HG02840 (cell line): Measurements from ENCODE around the gene RPP25L.

Experiments used
- ATAC-seq: cut with Tn5 transposase; IDR thresholded peaks from one replicate; pipeline ENCODE4 v1.9.1; 2021; ENCODE audit warnings: mild to moderate bottlenecking, moderate library complexity, moderate number of reproducible peaks; ENCODE audit not compliant: unreplicated experiment, low FRiP score

Gene RPP25L

DNA sequence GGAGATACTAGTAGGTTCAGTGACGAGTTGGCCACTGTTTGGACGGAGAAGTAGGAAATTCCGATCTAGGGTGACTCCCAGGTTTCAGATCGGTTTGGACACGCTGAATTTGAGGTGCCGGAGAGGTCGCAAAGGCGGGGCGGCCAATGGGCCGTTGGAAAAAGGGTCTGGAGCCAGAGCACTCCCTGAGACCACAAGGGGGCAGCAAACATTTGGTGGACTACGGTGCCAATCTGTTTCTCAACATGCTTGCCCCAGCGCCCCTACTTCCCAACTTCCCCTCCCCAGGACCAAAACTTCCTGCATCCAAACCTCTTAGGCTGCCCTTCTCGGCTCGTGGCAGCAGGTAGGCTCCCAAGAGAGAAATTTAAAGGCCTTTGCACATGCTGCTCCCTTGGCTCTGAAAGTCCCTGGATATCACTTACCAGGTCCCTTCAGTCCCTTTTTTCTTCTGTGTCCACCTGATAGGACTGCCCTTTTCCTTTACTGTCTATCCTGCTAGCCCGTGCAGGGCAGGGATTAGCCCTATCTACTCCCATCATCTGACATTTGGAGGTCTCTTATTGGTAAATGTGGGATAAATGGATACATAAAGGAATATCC lies 992 bp upstream of the RPP25L start:
- no peak for ATAC-seq

DNA sequence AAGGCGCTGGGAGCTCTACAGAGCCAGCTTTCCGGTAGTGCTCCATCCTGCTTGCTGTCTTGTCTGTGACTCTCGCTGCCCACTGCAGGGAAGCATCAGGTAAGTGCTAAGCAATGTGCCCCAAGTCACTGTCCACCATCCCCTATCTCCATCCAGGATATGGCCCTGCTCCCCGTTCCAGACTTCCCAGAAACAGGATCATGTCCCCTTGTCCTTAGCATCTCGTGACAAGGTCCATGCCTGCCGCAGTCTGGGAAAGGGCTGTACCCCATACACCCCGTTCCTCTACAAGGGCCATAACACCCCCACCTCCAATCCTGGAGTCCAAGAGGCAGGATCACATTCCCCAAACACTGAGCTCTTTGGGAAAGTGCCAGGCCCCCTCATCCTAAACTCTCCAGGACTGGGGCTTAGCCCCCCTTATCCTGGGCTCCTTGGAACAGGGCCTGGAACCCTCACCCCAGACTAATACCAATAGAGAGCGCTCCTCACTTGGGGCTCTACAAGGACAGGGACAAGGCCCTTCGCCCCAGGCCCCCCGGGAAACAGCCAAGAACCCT lies 566 bp downstream of the RPP25L start:
- ATAC-seq, result no peak

DNA sequence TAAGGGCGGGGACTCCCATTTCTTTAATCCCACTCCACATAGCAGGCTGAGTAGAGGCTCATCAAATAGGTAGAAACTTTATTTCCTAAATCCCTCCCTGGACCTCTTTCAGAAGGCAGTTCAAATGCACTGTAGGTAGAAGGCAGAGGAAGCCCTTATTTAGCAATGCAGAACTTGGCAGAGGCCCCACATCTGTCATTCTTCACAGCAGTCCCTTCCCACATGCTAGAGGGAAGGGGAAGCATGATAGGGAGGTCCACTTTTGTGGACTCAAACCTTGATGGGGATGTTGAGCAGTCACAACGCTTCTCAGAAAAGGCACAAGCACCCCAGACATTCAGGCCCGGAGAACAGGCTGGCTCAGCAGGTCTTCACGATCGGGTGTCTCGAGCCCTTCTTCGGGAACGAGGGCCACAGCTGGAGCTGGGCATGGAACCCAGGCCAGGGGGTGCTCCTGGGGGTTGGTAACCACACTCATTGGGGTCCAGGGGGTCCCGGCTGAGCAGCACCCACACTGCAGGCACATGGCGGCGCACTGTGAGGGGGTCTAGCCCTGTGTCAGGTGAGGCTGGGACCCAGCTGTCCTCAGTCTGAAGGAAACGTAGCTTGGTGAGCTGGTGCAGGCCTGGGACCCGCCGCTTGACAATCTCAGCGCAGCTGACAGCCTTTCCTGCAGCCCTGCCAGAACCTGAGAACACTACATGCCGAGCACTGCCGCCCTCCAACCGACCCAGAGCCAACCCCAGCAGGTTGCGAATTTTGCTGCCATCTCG lies 1.3 kb downstream of the RPP25L start:
- ATAC-seq, result no peak

DNA sequence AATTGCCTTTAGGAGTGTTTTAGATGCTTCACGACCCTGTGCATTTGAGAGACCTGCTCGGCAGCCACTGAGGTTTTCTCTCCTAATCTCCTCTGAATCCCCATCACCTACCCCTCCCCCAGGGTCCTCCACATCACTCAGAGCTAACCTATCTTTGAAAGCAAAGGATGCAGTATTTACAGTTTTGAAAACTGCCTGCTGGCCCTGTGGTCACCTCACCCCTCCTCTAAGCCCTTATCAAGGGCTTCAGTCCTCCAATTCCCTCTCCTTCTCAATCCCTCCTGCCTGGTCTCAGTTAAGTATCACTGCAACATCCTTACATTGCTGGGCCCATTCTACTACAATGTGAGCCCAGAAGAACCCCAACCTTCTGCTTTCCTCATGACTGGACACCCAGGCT lies 4.6 kb downstream of the RPP25L start:
- ATAC-seq, result no peak

DNA sequence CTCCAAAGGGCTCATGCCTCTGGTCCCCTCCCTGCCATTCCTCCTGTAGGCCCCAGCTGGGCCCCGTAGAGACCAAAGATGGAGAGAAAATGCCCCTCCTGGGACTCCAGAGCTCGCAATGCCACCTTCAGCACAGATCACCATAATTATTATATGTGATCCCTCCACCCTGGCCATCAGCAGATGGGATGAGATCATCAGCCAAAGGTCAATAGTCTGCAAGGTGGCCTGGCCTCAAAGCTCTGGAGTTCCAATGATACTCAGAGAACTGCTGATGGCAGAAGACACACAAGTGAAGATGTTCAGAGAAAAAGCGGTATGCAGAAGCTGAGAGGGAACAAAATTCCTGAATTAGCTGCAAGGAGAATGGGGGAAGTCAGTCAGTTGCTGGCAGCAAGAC lies 5.0 kb downstream of the RPP25L start:
- ATAC-seq, result no peak

DNA sequence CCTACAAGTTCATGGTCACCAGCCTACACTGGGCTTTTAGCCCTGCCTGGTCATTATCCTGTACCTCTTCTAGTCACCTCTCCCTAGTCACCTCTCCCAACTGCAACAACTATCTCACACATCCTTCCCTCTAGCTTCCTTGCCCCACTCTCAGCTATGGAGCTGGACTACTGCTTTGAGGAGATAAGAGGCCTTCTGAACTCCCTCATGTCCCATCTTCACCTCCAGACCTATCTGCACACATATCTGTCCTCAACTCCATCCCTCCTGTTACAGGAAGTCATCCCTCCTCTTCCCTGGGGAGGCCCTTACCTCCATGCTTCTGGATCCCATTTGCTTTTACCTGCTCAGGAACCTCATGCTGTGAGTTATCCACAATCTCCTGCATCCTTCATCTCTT lies 5.7 kb downstream of the RPP25L start:
- ATAC-seq, result no peak

DNA sequence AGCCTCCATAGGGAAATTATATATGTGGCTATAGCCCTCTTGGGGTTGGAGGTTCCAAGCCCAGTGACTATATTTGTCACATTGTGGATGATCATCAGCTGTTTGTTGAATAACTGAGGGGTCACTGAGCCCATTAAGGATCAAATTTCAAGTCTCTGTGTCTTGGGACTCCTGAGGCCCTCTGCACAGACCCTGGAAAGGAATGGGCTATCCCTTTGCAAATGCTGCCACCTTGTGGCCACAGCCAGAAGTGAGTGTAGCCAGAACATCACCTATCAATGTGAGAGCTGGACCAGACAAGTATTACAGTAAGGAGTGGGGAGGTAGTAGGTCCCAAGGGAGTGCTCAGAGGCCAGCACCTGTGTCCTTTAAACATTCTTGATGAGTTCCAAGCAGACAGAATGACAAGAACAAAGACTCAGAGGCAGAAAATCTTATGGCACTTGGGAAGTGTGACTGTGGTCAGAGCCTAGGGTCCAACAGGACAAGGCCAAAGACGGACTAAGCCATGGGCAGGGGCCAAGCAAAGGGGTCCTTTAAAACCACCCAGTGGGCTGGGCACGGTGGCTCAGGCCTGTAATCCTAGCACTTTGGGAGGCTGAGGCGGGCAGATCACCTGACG lies 8.2 kb downstream of the RPP25L start:
- no peak for ATAC-seq

DNA sequence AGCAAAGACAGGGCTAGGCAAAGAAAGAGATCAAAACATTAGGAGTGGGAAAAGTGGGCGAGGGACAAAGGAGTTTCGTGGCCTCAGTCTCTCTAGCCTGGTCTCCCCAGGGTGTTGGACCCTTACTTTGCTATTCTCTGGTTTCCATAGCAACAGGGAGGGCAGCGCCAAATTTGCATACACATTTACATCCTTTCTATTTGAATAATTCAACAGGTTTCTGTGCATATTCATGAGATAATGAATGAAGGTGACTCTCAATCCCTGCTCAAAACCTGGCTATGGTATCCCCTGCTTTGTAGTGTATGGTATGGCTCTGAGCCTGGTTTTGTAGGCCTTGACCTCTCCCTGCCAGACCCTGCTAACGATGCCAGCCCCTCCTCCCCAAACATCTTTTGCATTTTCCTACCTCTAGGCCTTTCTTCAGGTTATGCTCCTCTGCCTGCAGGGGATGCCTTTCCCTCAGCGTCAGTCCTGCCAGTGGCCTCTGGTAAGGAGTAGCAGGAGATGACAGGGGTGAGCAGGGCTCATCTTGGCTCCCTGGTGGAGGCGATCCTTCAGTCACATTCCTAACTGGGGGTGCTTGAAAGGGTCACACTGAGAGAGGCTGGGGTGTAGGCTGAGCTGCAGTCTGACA lies 9.8 kb downstream of the RPP25L start:
- no peak for ATAC-seq

DNA sequence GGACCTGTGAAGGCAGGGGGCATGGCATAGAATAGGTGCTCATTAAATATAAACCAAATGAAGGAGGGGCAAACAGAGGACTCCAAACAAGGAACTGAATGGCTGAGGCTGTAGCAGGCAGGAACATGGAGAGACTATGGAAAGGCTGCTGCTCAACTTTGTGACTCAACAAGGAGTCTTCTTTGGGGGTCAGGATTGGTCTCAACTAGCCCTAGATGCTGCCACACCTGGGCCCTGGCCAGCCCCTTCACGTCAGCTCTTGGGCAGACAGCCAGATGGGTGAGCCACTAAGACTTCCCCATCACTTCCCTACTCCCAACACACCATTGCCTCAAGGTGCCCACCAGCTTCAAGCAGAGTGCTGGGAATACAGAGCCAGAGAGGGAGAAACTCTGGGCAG lies 11.0 kb downstream of the RPP25L start:
- ATAC-seq, result no peak

DNA sequence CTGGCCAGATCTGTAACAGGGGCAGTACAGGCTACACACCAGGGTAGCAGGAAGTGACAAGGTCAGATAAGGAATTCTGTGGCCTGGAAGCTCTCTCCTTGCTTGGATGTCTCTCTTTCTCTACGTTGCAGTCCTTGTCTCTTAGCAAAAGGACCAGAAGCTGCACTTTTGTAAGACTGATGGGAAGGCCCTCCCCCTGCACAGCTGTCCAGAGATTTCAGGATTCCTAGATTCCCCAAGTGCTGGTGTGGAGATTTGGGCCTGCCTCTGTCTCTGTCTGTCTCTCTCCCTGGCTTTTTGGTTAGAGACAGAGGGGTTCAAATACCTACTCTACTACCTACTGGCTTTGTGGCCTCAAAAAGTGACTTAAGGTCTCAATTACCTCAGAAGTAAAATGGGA lies 12.4 kb downstream of the RPP25L start:
- no peak for ATAC-seq

DNA sequence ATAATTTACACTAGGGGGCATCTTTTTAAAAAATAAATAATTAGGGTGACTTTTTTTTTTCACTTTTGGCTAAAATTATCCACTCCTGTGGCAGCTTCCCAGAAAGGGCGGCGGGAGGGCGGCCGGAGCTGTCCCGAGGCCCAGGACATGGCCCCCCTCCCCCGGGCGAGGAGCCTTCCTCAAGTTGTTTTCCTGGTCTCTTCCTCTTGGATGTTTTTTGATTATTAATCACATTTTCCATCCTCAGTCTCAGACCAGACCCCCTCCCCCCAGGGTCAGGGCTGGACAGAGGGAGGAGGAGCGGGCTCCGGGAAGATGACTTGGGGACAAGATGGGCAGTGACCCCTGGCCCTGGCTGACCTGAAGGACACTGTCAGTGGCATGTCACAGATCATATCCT lies 17.7 kb downstream of the RPP25L start:
- ATAC-seq, result no peak

DNA sequence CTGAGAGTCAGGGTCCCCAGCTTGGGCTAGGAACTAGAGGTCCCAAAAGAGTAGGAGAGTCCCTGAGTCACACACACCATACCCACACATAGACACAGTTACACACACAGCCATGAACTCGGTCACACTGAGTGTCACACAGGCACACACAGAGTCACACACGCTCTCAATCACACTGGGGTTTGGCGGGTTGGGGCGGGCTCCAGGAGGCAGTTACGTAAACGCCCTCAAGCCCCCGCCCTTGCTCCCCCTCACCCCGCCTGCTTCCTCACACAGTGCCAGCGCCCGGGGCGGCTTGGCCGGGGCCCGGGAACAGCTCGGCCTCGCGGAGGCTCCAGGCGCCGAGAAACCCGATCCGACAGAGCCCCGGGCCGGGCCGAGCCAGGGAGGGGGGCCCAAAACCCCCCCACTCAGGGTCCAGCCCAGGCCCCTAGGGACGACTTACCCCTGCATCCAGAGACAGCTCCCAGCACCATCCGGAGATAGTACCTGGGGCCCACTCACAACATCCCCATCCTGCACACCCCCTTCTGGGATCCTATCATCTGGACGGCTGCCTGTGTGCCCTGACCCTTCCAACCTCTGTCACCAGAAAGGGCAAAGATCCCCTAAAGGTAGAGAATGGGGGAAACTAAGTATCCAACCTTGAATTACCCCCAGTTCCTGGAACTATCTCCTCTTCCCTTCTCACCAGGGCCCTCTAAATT lies 18.8 kb downstream of the RPP25L start:
- no peak for ATAC-seq

DNA sequence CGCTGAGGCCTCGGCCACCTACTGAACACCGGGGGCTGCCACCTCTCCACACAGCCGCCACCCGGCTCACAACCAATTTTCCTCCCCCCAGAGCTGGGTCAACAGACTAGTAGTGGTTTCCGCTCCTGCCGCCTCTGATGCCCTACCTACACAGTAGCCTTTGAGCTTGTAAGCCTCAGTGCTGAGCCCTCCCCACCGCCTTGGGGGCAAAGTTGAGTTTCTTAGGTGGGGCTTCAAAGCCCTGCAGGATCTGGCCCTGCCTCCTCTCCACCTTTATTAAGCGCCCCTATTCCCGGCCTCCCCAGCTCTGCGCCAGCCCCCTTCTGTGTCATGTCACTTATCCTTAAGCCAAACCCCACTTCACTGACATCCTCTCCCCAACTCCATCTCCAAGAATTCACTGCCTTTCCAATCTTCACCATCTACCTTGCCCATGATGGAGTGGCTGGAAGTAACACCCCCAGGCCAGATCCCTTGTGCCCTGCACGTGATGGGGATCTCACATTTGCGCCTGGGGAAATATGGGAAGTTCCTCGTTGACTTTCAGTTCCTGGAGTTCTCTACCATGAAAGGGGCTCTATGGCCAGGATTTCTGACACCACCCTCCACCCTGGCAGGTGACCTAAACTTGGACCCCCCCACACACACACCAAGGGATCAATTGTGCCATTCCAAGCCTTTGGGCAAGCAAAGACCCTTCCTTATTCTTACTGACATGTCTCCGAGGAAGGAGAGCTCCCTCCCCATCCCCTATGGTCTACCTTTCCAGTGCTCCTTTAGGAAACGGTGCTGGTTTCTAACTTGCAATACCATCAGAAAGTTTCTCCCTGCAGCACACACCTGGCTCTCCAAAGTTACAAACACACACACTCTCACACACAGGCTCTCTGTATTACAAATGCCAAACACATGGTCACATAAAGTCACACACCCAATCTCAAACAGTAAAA lies 19.7 kb downstream of the RPP25L start:
- no peak for ATAC-seq

DNA sequence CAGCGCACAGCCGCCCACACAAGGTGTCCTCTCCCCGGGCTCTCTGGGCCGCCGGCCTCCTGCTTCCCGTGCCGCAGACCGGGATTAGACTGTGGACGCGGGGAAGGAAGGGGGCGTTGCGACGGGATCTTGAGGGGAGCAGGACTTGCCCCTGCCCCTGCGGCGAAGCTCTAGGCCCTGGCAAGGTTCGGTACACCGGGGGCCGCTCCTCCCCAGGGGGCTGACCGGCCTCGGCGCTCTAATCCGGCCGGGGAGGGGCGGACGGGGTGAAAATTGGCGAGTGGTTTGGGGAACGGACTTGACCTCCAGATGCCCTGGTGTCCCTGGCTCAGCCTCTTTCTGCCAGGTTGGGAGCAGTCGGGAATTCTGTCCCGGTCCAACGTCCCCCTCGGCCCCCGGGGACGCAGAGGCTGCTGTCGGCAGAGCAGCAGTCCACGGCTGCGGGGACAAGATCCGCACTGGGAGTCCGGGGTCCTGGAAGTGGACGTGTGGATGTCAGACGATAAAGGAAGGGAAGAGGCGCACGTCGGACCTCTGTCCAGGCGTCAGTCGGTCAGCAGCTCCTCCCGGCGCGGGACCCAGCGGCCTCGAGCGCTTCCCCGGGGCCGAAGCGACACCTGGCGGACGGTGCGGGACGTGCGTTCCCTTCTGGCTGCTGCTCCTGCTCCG lies 20.5 kb downstream of the RPP25L start:
- no peak for ATAC-seq

DNA sequence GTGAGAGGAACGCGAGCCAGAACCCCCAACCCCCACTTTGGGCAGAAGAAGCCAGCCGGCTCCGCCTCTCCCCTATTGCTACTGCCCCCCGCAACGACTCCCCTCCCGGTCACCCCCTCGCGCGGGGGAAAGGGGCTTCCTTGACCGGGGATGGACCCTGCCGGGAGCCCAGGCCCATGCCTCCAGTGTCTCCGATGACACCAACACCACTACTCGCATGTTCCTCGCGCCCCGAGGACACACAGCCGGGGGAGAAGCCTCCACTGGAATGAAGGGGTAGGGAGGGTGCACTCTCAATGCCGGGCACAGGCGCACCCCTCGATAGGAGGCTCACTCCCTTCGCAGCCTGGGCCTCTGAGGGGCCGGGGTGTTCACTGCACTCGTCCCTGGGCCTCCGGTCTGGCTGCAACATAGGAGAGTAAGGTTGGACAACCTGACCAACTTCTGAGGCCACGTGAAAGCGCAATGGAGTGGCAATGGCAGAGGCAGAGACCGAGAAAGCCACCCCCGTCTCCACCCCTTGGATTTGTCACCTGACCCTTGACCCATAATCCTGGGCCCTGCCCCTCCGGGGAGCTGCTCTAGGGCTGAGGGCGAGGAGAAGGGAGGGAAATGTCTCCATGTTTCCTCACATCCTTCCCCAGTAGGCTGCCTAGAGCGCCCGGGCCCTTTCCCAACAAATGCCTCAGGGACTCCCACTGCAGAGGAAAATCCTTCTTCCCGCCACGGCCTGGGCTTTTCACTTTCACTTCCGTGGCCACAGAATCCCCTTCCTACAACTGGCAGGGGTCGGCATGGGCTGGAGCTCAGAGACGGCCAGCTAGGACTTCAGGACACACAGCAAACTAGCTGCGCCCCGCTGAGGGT lies 21.3 kb downstream of the RPP25L start:
- no peak for ATAC-seq

DNA sequence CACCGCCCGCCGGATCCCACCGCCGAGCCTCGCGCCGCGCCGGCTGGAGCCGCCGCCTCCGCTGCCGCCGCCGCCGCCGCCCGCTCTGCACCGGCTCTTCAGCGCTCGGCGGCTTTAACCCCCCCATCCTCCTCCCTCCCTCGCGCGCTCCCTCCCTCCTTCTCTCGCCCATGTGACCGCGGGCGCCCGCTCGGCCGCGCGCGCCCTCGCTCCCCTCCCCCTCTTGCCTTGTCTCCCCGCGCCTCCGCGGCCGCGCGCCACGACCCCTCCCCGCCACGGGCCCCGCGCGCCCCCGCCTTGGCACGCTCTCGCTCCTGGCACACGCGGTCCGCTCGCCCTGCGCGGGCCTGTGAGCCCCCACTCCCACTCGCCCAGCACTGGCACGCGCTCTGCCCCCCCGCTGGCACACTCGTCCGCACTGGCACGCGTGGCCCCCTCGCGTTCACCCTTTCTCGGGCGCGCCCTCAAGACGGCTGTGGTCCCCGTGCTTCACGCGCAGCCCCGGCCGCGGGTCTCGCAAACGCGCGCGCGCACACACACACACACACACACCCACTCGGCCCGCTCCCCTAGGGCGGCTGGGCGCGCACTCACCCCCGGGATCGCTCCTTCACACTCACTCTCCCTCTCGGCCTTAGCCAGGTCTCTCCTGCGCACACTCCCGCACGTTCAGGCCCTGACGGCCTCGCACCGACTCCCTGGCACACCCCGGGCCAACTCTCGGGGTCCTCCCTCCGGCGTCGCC lies 22.1 kb downstream of the RPP25L start, which contains the start of gene CNTFR:
Gene CNTFR (minus strand): TSS at position 89 of the 745 bp plus-strand sequence. CDS start 20,743 bp downstream, outside the sequence.
- ATAC-seq, result no peak
